22Rv1 (cell line): Measurements from ENCODE around the gene TMCO4.

ENCODE experiments used
- CTCF ChIP-seq: fragments of 450-650 bp; IDR thresholded peaks from 2 replicates; pipeline ENCODE4 v1.5.1; 2017; ENCODE audit warnings: mild to moderate bottlenecking
- ZFX ChIP-seq: fragments of 450-650 bp; IDR thresholded peaks from 2 replicates; pipeline ENCODE4 v1.6.1; 2017; ENCODE audit warnings: antibody characterized with exemption, borderline replicate concordance

- TF ChIP-seq CTCF (no peak), ZFX (no peak)
Observed at GRCh38 chr1:19709260-19709793, 90.4 kb downstream of the TMCO4 start.
